Middle frontal gyrus (tissue), 1 donor: Measurements from ENCODE around the gene NAALADL2.
"Not testable (repeated sequence)": the region's sequence is repeated elsewhere in the genome, so short reads cannot be mapped to it uniquely, and the experiment has no call there.

Experiments used
- DNase-seq: peaks from one replicate; pipeline ENCODE4 v3.0.0-alpha.2; 2015; ENCODE audit warnings: low spot score; ENCODE audit errors: extremely low spot score

The NAALADL2 gene

GRCh38 chr3:175129571-175129970, 270.4 kb downstream of the NAALADL2 start:
- DNase-seq, result peak; percentile 3

DNA sequence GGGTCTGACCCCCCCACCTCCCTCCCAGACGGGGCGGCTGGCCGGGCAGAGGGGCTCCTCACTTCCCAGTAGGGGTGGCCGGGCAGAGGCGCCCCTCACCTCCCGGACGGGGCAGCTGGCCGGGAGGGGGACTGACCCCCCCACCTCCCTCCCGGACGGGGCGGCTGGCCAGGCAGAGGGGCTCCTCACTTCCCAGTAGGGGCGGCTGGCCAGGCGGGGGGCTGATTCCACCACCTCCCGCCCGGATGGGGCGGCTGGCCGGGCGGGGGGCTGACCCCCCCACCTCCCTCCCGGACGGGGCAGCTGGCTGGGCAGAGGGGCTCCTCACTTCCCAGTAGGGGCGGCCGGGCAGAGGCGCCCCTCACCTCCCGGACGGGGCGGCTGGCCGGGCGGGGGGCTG, 272.7 kb downstream of the NAALADL2 start:
- not testable (repeated sequence) for DNase-seq

DNA sequence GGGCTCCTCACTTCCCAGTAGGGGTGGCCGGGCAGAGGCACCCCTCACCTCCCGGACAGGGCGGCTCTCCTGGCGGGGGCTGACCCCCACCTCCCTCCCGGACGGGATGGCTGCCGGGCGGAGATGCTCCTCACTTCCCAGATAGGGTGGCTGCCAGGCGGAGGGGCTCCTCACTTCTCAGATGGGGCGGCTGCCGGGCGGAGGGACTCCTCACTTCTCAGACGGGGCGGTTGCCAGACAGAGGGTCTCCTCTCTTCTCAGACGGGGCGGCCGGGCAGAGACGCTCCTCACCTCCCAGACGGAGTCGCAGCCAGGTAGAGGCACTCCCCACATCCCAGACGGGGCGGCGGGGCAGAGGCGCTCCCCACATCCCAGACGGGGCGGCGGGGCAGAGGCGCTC, 273.6 kb downstream of the NAALADL2 start:
- DNase-seq, result not testable (repeated sequence)

DNA sequence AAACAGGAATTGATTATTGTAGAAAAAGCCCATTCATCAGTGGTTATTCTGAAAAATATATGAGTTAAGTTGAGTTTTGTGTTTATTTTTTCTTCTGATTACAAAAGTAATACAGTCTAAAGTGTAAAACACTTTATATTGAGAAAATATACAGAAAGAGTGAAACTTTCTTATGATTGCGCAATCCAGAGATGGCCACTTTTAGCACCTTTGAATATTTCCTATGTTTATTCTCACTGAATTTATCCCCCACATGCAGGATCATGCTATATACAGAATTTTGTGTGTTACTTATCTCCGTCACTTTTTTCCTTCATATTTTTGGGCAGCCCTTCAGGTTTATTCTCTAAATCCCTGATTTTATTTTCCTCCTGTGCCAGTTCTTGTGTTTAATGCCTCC, 285.2 kb downstream of the NAALADL2 start:
- no peak for DNase-seq

- no peak for DNase-seq
These were observed 287.1 kb downstream of the NAALADL2 start for GRCh38 chr3:175146258-175146657.

DNA sequence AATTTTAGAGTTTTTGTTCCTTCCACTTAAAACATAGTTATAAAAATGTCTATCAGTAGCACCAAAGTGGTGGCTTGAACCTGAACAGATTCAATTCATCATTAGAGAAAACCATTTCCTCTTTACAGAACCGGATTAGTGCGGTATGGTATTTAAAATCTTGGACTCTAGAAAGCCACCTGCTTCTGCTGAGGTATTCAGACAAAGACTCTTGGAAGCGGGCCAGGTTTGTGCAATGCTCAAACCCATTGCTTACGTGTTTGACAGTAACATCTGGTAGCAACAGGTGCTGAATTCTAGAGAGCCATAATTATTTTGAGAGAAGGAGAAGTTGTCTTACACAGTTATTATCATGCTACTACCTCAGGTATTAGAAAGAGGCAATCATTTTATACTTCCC, 290.5 kb downstream of the NAALADL2 start:
- DNase-seq, result no peak

DNA sequence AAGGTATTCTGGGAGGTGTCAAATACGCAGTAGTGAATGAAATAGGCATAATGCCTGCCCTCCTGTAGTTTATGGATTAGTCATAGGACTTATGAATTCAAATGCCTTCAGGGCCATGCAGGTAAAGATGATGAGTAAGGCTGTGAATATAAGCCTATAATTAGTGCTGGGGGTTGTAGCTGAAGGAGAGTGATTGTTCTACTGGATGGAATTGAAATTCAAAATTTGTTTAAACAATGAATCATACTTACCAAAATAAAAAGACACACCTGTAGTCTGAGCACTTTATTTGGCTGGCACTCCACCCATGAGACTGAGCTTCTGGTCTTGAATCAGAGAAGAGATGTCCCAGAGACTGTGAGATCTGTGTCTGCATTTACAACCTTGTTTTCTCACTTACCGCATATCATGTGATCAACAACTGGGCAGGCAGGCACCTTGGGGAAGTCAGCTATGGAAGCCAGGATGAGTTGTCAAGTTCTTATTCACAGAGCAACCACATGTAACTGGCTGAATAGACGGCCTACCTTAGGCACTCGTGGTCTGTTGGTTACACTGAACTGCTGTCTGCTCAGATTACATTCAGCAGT, 291.8 kb downstream of the NAALADL2 start:
- DNase-seq, result no peak

- no peak for DNase-seq
These were observed 294.5 kb downstream of the NAALADL2 start for GRCh38 chr3:175153595-175153994.

- DNase-seq, result no peak
These were observed 296.0 kb downstream of the NAALADL2 start for GRCh38 chr3:175155172-175155571.

- DNase-seq, result no peak
These were observed 300.1 kb downstream of the NAALADL2 start for GRCh38 chr3:175159202-175159601.

GRCh38 chr3:175161291-175161690, 302.2 kb downstream of the NAALADL2 start:
- DNase-seq, result no peak

DNA sequence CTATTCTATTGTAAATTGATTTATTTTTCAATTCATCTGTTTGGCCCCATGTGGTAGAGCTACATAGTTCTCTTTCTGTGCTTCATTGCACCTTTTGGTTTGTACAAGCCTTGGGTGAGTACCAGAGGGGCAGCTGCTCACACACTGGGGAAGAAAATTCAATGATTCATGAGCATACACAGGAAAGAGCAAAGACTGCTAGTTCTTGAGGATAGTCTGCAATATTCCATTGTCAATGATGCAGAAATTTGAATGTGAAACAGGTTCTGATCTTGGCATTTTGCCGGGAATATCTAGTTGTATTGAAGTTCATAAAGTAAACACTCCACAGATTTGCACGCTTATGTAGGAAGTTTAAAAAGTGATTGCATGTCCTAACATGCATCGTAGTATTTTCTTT, 304.6 kb downstream of the NAALADL2 start:
- no peak for DNase-seq

DNA sequence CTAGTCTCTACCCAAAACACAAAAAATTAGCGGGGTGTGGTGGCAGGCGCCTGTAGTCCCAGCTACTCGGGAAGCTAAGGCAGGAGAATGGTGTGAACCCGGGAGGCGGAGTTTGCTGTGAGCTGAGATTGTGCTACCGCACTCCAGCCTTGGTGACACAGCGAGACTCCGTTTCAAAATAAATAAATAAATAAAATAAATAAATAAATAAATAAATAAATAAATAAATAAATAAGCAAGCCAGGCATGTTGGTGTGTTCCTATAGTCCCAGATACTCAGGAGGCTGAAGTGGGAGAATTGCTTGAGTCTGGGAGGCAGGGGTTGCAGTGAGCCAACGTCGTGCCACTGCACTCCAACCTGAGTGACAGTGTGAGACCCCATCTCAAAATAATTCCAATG, 314.0 kb downstream of the NAALADL2 start:
- not testable (repeated sequence) for DNase-seq

- no peak for DNase-seq
These were observed 317.4 kb downstream of the NAALADL2 start for GRCh38 chr3:175176556-175176955.

GRCh38 chr3:175179055-175179454, 319.9 kb downstream of the NAALADL2 start:
- no peak for DNase-seq

DNA sequence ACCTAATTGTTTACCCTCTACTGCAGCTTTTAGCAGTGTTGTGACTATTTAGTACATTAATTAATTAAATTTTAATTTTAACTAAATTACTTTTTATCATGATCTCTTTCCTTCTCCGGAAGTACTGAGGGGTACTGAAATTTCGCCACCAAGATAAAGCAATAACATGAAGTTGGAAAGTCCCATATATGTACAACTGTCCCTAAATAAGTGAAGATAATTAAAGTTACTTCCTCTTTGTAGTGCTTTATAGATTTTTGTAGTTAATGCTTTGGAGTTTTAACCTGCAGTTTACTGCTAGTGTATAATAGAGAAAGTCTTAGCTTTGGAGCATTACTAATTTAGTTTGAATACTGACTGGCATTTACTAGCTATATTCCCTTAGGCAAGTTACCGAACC, 325.3 kb downstream of the NAALADL2 start:
- no peak for DNase-seq

DNA sequence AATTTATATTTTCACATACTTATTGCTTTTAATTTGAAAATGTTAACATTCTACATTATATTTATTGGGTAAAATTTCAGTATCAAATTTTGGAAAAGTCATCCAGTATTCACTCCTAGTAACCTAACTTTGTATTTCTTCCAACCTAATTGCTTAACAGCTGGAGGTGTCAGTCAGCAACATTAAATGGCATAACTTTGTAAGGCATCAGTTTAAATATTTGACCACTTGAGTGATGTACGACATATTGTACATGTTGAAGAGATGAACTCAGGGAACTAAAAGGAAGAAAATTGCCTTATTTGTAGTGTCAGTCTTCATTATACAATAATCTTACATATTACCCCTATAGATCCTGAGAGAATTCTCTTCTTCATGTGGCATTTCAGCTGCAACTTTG, 326.8 kb downstream of the NAALADL2 start:
- DNase-seq, result no peak

DNA sequence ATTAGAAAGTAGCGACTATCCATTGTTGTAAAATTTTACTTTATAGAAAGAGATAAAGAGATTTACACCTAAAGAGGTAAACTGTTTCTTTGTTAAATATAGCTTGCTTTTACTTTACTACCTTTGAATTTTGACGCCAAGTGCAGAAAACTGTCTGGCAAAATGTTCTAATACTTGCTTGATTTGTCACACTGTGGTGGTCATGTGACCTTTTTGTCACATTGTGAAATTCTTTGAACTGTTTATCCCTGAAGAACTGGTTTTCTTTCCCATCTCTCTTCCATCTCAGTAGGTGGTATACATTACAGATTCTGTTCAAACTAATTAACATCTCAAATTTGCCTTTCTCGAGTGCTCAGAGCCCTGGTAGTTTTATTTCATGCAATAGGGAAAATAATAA, 327.4 kb downstream of the NAALADL2 start:
- DNase-seq, result no peak

DNA sequence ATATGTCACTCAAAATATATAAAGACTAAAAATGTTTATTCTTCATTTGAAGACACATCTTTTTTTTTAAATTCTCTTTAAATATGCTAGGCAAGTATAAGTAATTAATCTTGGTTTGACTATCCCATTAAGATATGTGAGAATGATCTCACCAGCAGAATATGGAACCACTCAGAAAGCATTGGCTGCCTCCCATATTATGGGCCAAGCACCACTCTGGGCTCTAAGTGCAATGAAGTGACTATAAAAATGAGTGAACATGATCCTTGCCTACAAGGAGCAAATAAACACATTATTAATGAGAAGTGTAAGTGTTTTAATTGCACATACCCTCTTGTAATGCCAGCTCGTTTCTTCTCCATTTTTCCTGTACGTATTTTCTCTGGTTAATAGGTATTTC, 328.5 kb downstream of the NAALADL2 start:
- DNase-seq, result no peak

- no peak for DNase-seq
These were observed 333.4 kb downstream of the NAALADL2 start for GRCh38 chr3:175192536-175192935.

GRCh38 chr3:175193815-175194518, 334.8 kb downstream of the NAALADL2 start:
- no peak for DNase-seq

DNA sequence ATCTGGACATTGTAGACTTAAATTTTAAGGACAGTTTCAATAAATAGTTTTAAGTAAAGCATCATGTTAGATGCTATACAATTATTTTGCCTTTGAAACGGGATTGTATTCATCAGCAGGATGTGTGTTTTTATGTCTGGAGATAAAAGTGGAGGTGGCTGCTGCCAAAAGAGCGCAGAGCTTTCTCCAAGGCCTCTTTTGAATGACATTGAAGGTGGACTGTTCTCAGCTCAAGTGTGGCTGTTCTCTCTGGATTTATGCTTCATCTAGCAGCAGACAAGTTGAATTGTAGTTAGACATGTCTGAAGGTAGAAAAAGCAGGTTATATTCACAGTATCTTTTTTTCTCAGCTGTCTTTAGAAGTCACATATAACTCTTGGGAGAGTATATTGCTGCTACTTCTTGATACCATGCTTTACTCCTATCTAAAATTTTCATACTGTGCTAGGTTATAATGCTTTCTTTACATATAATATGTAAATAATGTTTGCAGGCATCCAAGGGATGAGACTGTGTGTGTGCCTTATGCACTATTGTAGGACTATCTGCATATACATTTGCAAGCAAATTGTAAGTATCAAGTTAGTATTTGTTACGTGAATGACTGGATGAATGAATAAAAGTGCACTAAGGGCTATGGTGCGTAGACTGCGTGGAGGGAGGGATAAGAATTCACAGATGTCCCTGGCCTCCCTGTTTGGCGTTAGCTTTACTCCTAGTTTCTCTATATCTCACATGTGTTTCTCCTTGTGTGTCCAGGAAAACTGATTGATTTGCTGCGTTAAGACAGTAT, 340.1 kb downstream of the NAALADL2 start:
- no peak for DNase-seq
